ENCODE measurements around the gene ADGRB3.

ADGRB3 gene

DNA sequence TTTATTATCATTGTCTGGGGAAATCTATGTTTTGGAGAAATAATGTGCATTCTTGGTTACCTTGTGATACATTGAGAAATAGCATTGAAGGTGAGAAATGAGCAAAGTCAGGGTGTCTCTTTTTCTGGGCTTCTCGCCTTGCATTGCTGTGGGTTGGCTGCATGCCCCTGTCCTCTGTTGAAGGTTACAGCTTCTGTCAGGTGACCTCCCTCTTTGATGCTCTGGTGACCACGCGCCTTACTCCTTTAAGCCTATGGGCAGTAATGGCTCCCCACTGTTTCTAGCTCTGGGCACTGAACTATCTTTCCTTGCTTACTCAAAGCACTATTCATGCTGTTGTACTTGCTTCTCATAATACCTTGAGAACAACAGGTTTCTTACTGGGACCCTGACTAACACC is 14.6 kb downstream of the ADGRB3 start:
- H3K27ac ChIP-seq, result no peak overlapping the region
- H3K36me3 ChIP-seq, result no peaks in the 10 kb centered on the region
- intact Hi-C loops (cut with DNase I; ENCODE audit: low total_unique reads), result no loop called here
- peaks cover 0 to 12% (median 0%) of the 10 kb centered on the region in 4 donors for H3K4me1 ChIP-seq
- TF ChIP-seq, protein P1, sequence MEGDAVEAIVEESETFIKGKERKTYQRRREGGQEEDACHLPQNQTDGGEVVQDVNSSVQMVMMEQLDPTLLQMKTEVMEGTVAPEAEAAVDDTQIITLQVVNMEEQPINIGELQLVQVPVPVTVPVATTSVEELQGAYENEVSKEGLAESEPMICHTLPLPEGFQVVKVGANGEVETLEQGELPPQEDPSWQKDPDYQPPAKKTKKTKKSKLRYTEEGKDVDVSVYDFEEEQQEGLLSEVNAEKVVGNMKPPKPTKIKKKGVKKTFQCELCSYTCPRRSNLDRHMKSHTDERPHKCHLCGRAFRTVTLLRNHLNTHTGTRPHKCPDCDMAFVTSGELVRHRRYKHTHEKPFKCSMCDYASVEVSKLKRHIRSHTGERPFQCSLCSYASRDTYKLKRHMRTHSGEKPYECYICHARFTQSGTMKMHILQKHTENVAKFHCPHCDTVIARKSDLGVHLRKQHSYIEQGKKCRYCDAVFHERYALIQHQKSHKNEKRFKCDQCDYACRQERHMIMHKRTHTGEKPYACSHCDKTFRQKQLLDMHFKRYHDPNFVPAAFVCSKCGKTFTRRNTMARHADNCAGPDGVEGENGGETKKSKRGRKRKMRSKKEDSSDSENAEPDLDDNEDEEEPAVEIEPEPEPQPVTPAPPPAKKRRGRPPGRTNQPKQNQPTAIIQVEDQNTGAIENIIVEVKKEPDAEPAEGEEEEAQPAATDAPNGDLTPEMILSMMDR (IDR thresholded peaks at IDR 0.05), result no peak
- no peaks in the 10 kb centered on the region for H3K9me3 ChIP-seq
- DNase-seq, result no peak
- H3K4me3 ChIP-seq, result no peak overlapping the region
- H3K27me3 ChIP-seq, result no peaks in the 10 kb centered on the region

DNA sequence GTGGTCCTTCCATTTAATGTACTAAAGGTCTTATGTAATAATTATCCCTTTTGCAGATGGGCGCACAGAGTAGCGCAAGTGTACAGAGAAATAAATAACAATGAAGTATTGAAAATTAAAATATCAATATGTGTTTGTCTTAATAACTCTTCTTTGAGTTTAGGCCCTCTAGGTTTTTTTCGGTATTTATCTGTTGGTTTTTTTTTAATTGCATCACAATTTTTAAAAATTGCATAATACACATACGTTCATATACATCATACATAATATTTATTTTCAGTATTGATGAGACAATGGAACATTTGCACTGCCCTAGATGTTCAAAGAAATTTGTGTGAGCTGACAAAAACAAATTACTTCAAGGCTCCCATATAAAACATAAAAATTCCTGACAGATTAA is 15.1 kb downstream of the ADGRB3 start:
- intact Hi-C loops (cut with DNase I; ENCODE audit: low total_unique reads), result no loop called here
- no peak for DNase-seq
- H3K4me3 ChIP-seq, result no peak overlapping the region
- no peaks in the 10 kb centered on the region for H3K9me3 ChIP-seq
- no peaks in the 10 kb centered on the region for H3K36me3 ChIP-seq
- peaks cover 0 to 12% (median 0%) of the 10 kb centered on the region in 4 donors for H3K4me1 ChIP-seq
- H3K27ac ChIP-seq, result no peak overlapping the region
- TF ChIP-seq, protein P1 (IDR thresholded peaks at IDR 0.05), result no peak
- no peaks in the 10 kb centered on the region for H3K27me3 ChIP-seq

DNA sequence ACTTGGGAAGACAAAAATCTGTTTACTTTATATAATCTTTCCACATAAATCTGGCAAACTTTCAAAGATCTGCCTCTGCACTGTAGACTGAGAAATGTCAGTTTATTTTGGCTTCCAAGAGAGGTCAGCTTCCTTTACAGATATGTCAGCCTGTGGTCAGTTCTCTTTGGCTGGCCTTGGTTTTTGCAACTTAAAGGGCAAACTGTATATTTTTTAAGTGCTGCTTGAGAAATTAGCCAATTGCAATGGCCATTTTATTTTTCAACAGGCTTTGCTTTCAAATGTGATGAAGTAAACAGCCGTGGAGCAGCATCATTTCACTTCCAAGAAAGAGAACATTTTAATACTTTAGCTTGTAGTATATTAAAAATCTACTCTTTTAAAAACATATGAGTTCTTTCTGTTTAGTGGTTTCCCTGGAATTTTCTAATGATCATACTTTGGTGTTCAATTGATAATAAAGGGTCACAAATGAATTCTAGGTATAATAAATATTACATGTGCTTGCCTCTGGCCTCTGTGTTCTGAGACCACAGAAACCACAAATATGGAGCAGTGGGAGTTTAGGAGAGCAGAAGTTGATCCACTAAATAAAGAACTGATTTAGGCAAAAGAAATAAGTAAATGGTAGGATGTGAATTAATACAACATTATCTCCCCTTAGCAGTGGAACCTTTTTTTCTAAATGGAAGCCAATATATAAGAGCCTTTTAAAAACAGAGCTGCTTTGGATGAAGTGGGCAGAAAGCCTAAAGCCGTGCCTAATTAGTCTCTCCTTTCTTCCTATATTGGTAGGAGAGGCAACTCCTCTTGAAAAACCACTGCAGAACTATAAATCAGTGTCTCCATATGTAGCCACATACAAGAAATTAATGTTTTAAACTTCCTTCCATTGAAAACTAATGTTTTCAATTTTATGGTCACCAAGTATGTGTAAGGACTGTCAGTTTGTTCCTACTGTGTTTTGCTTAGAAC is 16.2 kb downstream of the ADGRB3 start:
- Histone ChIP-seq H3K9me3 (no peaks in the 10 kb centered on the region), H3K4me3 (no peak overlapping the region), H3K27me3 (no peaks in the 10 kb centered on the region), H3K36me3 (no peaks in the 10 kb centered on the region), H3K4me1 (peaks cover 0 to 12% (median 0%) of the 10 kb centered on the region in 4 donors), H3K27ac (no peak overlapping the region)
- intact Hi-C loops (cut with DNase I; ENCODE audit: low total_unique reads), result no loop called here
- DNase-seq, result no peak
- TF ChIP-seq, protein P1 (IDR thresholded peaks at IDR 0.05), result no peak

DNA sequence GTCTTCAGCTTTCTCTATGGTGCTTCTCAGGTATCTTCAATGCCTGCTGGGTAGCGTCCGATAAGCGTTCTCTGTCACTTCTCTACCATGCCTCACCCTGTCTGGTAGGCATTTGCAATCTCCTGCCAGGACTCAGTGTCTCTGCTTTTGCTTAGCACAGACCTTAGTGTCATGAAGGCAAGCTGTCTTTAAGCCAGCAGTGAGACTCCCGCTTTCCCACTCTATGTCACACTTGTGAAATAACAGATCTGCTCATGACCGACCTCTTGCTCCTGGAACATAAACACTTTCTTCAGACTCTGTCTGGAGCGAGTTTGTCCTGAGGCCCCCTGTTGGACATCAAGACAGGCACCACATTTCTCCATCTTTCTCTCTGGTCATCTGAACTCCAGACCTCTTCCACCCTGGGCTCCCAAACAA is 17.0 kb downstream of the ADGRB3 start:
- H3K4me3 ChIP-seq, result no peak overlapping the region
- H3K27me3 ChIP-seq, result no peaks in the 10 kb centered on the region
- H3K4me1 ChIP-seq, result peaks cover 0 to 12% (median 0%) of the 10 kb centered on the region in 4 donors
- intact Hi-C loops (cut with DNase I; ENCODE audit: low total_unique reads), result no loop called here
- TF ChIP-seq, protein P1 (IDR thresholded peaks at IDR 0.05), result no peak
- H3K27ac ChIP-seq, result no peak overlapping the region
- no peaks in the 10 kb centered on the region for H3K36me3 ChIP-seq
- no peak for DNase-seq
- no peaks in the 10 kb centered on the region for H3K9me3 ChIP-seq

DNA sequence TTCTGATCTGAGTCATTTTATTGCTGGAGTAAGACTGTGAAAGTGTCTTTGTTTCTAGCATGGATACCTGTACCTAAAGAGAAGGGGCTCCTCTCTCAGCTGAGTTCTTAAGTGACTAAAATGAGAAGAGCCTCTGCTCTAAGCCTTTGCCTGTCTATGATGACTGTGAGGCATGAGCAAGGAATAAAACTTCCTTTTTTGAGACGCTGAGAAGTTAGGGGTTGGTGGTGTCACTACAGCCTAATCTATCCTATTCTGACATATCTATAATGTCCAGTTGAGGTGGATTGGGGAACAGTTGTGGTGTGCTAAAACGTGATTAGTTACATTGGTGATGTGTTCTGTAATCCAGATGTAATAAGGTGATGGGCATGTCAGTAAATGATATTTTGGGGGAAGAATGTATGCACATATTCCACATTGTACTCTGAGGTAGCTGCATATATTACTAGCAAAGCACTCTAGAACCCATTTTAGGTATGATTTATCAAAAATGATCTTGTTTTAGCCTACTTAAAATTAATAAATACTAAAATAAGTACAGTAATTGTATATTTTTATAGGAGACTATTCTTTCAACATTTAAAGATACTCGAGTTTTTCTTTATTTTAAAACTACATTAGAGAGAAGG is 18.1 kb downstream of the ADGRB3 start:
- no peak for DNase-seq
- intact Hi-C loops (cut with DNase I; ENCODE audit: low total_unique reads), result no loop called here
- Histone ChIP-seq H3K36me3 (no peaks in the 10 kb centered on the region), H3K9me3 (no peaks in the 10 kb centered on the region), H3K27me3 (no peaks in the 10 kb centered on the region), H3K27ac (no peak overlapping the region), H3K4me1 (peaks cover 0 to 12% (median 0%) of the 10 kb centered on the region in 4 donors), H3K4me3 (no peak overlapping the region)
- TF ChIP-seq, protein P1 (IDR thresholded peaks at IDR 0.05), result no peak
